ENCODE data around the gene KRTAP3-3. TPM values are rescaled to one million over a fixed set of nuclear protein-coding genes. Genes with fewer than 3 reads are reported as not detected.

The KRTAP3-3 gene
- total and polyA plus RNA-seq, 12 donors, result not detected

DNA sequence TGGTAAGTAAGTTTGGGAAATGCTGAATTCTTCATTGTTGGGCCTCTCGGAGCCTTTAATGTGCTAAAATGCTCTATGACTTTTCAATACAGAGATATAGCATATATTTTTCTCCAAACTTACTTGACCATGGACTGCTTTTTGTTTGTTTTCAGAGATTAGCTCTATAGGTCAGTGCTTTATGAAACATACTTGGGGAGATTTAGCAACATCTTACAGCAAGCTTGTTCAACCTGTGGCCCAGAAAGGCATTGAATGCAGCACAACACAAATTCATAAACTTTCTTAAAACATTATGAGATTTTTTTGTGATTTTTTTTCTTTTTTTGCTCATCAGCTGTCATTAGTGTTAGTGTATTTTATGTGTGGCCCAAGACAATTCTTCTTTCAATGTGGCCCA is 16.0 kb upstream of the KRTAP3-3 start:
- TF ChIP-seq, protein P1, sequence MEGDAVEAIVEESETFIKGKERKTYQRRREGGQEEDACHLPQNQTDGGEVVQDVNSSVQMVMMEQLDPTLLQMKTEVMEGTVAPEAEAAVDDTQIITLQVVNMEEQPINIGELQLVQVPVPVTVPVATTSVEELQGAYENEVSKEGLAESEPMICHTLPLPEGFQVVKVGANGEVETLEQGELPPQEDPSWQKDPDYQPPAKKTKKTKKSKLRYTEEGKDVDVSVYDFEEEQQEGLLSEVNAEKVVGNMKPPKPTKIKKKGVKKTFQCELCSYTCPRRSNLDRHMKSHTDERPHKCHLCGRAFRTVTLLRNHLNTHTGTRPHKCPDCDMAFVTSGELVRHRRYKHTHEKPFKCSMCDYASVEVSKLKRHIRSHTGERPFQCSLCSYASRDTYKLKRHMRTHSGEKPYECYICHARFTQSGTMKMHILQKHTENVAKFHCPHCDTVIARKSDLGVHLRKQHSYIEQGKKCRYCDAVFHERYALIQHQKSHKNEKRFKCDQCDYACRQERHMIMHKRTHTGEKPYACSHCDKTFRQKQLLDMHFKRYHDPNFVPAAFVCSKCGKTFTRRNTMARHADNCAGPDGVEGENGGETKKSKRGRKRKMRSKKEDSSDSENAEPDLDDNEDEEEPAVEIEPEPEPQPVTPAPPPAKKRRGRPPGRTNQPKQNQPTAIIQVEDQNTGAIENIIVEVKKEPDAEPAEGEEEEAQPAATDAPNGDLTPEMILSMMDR (IDR thresholded peaks at IDR 0.05), result no peak
- TF ChIP-seq POLR2A (IDR thresholded peaks at IDR 0.05), result no peak
- Histone ChIP-seq H3K4me1 (replicated peaks in 1 of 2) (no peaks in the 10 kb centered on the region), H3K27me3 (no peaks in the 10 kb centered on the region), H3K36me3 (replicated peaks in 1 of 2) (no peaks in the 10 kb centered on the region), H3K9me3 (replicated peaks in 1 of 3) (no peaks in the 10 kb centered on the region), H3K4me3 (no peak overlapping the region), H3K27ac (no peak overlapping the region)
- 72 to 90% (median 79%) methylated on average over 1 of the region's 1 CpG for WGBS, 4 donors
- intact Hi-C loops (cut with DNase I), result no loop called here
- no peak for DNase-seq

DNA sequence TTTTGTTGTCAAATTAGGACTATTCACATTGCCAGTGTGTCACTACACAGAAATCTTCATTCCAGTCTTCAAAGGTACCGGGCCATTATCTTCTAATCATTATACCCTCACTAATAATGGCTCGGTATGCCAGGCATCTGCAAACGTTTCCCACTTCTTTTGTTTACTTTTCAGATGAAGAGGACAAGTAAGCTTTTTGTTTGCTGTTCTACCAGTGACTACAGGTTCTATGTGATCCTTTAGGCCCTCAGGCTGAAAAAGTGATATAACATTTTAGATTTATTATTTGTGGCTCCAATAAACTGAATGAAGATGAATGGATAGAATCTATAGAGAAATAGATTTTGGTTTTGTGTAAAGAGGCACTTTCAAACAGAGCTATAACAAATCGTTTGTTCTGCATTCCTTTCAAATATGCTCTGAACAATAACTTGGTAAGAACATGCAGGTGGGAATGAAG is 15.4 kb upstream of the KRTAP3-3 start:
- intact Hi-C loops (cut with DNase I), result no loop called here
- Histone ChIP-seq H3K9me3 (replicated peaks in 1 of 3) (no peaks in the 10 kb centered on the region), H3K27me3 (no peaks in the 10 kb centered on the region), H3K27ac (no peak overlapping the region), H3K4me3 (no peak overlapping the region), H3K4me1 (replicated peaks in 1 of 2) (no peaks in the 10 kb centered on the region), H3K36me3 (replicated peaks in 1 of 2) (no peaks in the 10 kb centered on the region)
- TF ChIP-seq POLR2A (IDR thresholded peaks at IDR 0.05), result no peak
- TF ChIP-seq, protein P1 (IDR thresholded peaks at IDR 0.05), result no peak
- WGBS, 4 donors, result 70 to 74% (median 73%) methylated on average over 4 of the region's 4 CpGs
- no peak for DNase-seq

GRCh38 chr17:41008811-41009210 is 14.8 kb upstream of the KRTAP3-3 start, which contains the start of gene KRTAP3-1:
TSS of gene KRTAP3-1 (minus strand) at chr17:41009128. CDS start at chr17:41009074, 54 bp downstream.
- no peak for DNase-seq
- Histone ChIP-seq H3K9me3 (replicated peaks in 1 of 3) (no peaks in the 10 kb centered on the region), H3K27ac (no peak within 1 kb of the TSS), H3K4me3 (no peak within 1 kb of the TSS), H3K4me1 (replicated peaks in 1 of 2) (no peaks in the 10 kb centered on the region), H3K27me3 (no peaks in the 10 kb centered on the region), H3K36me3 (replicated peaks in 1 of 2) (no peaks in the 10 kb centered on the region)
- intact Hi-C loops (cut with DNase I), result no loop called here
- WGBS, 4 donors, result 84 to 95% (median 89%) methylated on average over 5 to 8 of the region's 8 CpGs
- no peak for TF ChIP-seq POLR2A (IDR thresholded peaks at IDR 0.05)
- TF ChIP-seq, protein P1 (IDR thresholded peaks at IDR 0.05), result no peak

DNA sequence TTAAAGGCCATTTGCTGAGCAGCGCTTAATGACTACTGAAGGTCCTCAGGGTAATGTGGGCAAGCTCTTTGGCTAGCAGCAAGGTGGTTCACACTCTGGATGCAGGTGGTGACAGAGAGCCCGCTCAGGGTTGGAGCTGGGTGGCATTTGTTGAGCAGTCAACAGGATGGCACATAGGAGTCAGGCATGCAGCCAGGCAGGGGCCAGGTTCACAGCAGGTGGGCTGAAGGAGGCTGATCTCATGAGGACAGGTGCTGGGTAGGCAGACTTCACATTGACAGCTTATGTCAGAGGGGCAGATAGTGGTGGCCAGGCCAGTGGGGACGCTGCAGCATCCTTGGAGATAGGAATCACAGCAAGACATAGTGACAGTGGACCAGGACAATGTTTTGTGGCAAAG is 10.4 kb upstream of the KRTAP3-3 start:
- Histone ChIP-seq H3K27me3 (no peaks in the 10 kb centered on the region), H3K36me3 (replicated peaks in 1 of 2) (no peaks in the 10 kb centered on the region), H3K27ac (no peak overlapping the region), H3K4me1 (replicated peaks in 1 of 2) (no peaks in the 10 kb centered on the region), H3K9me3 (replicated peaks in 1 of 3) (no peaks in the 10 kb centered on the region), H3K4me3 (no peak overlapping the region)
- intact Hi-C loops (cut with DNase I), result no loop called here
- 79 to 99% (median 92%) methylated on average over 3 of the region's 3 CpGs for WGBS, 4 donors
- no peak for TF ChIP-seq POLR2A (IDR thresholded peaks at IDR 0.05)
- TF ChIP-seq, protein P1 (IDR thresholded peaks at IDR 0.05), result no peak
- no peak for DNase-seq

Measured in adrenal gland (tissue), 12 donors.